ENCODE measurements around the gene SPACA1. TPM values are rescaled to one million over a fixed set of nuclear protein-coding genes. Genes with fewer than 3 reads are reported as not detected.

Gene SPACA1
- total and polyA plus RNA-seq, 2 of the 8 experiments (the other 6 are each of a cell fraction or from before 2014, with no cell fraction given): not detected

DNA sequence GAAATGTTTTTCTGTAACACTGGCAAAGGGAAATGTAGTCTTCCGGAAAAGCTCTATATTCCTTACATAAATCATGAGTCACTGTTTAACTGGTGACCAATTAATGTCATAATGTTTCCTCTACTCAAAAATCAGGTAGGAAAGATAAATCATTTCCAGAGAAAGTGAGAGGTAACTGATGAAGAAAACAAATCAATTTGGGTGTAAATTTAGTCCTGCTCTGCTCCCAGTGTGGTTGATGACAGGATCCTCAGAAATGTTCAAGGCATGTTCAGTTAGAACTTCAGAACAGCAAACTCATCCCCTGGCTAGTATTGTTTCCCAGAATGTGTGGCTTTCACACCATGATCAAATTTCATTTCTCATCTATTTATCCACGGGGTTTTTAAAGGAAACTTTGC lies 38.8 kb upstream of the SPACA1 start:
- H2BK120ac ChIP-seq (replicated peaks; ENCODE audit: low read depth, low read length): no peak overlapping the region
- H4K91ac ChIP-seq (replicated peaks; ENCODE audit: insufficient read length, low read length): no peak overlapping the region
- H3K9ac ChIP-seq (replicated peaks in 1 of 4; ENCODE audit: extremely low read depth in 1 of 4, low read depth in 3 of 4, low read length in 3 of 4): no peak overlapping the region
- no peak overlapping the region for H3K27ac ChIP-seq (ENCODE audit: low read depth, low read length)
- no peak overlapping the region for H2BK5ac ChIP-seq (ENCODE audit: low read depth, low read length)
- H4K5ac ChIP-seq (ENCODE audit: insufficient read length, low read depth, low read length): no peak overlapping the region
- H2BK15ac ChIP-seq (ENCODE audit: low read length): no peak overlapping the region
- H3K4ac ChIP-seq (replicated peaks; ENCODE audit: insufficient read length, low read depth, low read length): no peak overlapping the region
- FAIRE-seq (no peak), DNase-seq (ENCODE audit: low read depth in 1 of 2, low spot score in 2 of 2) (no peak)
- H2BK20ac ChIP-seq (ENCODE audit: low read length): no peak overlapping the region
- H2AK5ac ChIP-seq (ENCODE audit: low read depth, low read length): no peak overlapping the region
- H3K4me3 ChIP-seq (ENCODE audit: extremely low read depth in 1 of 4, insufficient read depth in 2 of 4, low read depth in 3 of 4, low read length in 4 of 4): no peak overlapping the region
- no peaks in the 10 kb centered on the region for H3K23me2 ChIP-seq (ENCODE audit: low read depth, low read length)
- WGBS, 2 experiments (ENCODE audit: extremely low coverage in 1 of 2, insufficient coverage in 1 of 2, insufficient read length in 1 of 2, insufficient replicate concordance in 2 of 2, low coverage in 1 of 2, low lambda C conversion rate in 2 of 2, missing lambda C conversion rate in 1 of 2): 87% methylated on average over 2 of the region's 2 CpGs; no CpG with 5 or more reads in 1 of the 2 experiments
- POLR2A ChIA-PET (ENCODE audit: partially characterized antibody): no interaction called here
- H3K79me2 ChIP-seq (ENCODE audit: control insufficient read depth in 1 of 2, insufficient read depth in 2 of 2, low read length in 2 of 2): no peaks in the 10 kb centered on the region
- CTCF ChIA-PET (ENCODE audit: partially characterized antibody): interaction anchor here (0.6 kb wide), 1 partner anchor 10 kb away, joined by 3 read pairs; no protein-coding TSS in a partner anchor
- H3K4me2 ChIP-seq (ENCODE audit: insufficient read depth in 1 of 2, low read depth in 2 of 2, low read length in 2 of 2): no peak overlapping the region
- no peak overlapping the region for H2AFZ ChIP-seq (ENCODE audit: low read length)
- no peak overlapping the region for H3K14ac ChIP-seq (ENCODE audit: insufficient read length)
- no peaks in the 10 kb centered on the region for H3K9me3 ChIP-seq (ENCODE audit: insufficient read depth in 2 of 2, low read depth in 1 of 2, low read length in 1 of 2)
- H3K18ac ChIP-seq (ENCODE audit: extremely low read depth, low read length): no peak overlapping the region
- no peak overlapping the region for H3K23ac ChIP-seq (ENCODE audit: insufficient read length)
- H3K56ac ChIP-seq (replicated peaks; ENCODE audit: insufficient read length, low read depth, low read length): no peak overlapping the region
- H3K36me3 ChIP-seq (ENCODE audit: control insufficient read depth in 2 of 4, insufficient read depth in 4 of 4, low read length in 3 of 4): no peaks in the 10 kb centered on the region
- no peak overlapping the region for H4K8ac ChIP-seq (ENCODE audit: extremely low read depth, insufficient read depth, low read length)
- H2BK12ac ChIP-seq (ENCODE audit: low read depth, low read length): no peak overlapping the region
- no peaks in the 10 kb centered on the region for H4K20me1 ChIP-seq (replicated peaks in 1 of 2; ENCODE audit: control insufficient read depth in 1 of 2, insufficient read depth in 2 of 2, low read length in 2 of 2)
- no peaks in the 10 kb centered on the region for H3K27me3 ChIP-seq (replicated peaks in 1 of 4; ENCODE audit: control insufficient read depth in 3 of 4, extremely low read depth in 1 of 4, insufficient read depth in 3 of 4, low read length in 3 of 4)
- no peaks in the 10 kb centered on the region for H3K79me1 ChIP-seq (ENCODE audit: low read depth, low read length)
- no peaks in the 10 kb centered on the region; a peak in 1 of 7 replicates for H3K4me1 ChIP-seq (replicated peaks in 1 of 4; ENCODE audit: control insufficient read depth in 3 of 4, insufficient read depth in 4 of 4, low read length in 3 of 4)
- TF ChIP-seq POLR2AphosphoS5 (IDR thresholded peaks at IDR 0.05; ENCODE audit: low read depth, low read length): no peak

Measured in H1 (cell line).